Esophagus muscularis mucosa (tissue), 4 donors: ENCODE results near the gene ADK.

Source experiments
- CTCF ChIP-seq, 3 experiments: fragments of 200-600 bp in 2 of 3; fragments of 450-650 bp in 1 of 3; sonication (generic) in 2 of 3; IDR thresholded peaks; one replicate each; pipeline ENCODE4 v1.5.1; 2017 to 2019; ENCODE audit warnings: antibody characterized with exemption in 3 of 3, mild to moderate bottlenecking in 2 of 3, moderate library complexity in 1 of 3
- EP300 ChIP-seq: sonication (generic); formaldehyde crosslinking; IDR thresholded peaks from one replicate; pipeline ENCODE4 v1.6.1; 2017; ENCODE audit warnings: antibody characterized with exemption
- POLR2A ChIP-seq: fragments of 450-650 bp; IDR thresholded peaks from one replicate; pipeline ENCODE4 v1.6.1; 2017; ENCODE audit warnings: antibody characterized with exemption, moderate library complexity, mild to moderate bottlenecking, low read depth

- TF ChIP-seq CTCF (IDR thresholded peaks at IDR 0.05) (no peak), POLR2A (no peak), EP300 (no peak)
These were observed 26.2 kb downstream of the ADK start for GRCh38 chr10:74177140-74177677.
